ENCODE measurements around the gene IMMP2L. TPM values are rescaled to one million over a fixed set of nuclear protein-coding genes. Genes with fewer than 3 reads are reported as not detected.

IMMP2L gene
- total and polyA plus RNA-seq, 2 of the 8 experiments (the other 6 are each of a cell fraction or from before 2014, with no cell fraction given): 2.3 to 10.1 TPM

DNA sequence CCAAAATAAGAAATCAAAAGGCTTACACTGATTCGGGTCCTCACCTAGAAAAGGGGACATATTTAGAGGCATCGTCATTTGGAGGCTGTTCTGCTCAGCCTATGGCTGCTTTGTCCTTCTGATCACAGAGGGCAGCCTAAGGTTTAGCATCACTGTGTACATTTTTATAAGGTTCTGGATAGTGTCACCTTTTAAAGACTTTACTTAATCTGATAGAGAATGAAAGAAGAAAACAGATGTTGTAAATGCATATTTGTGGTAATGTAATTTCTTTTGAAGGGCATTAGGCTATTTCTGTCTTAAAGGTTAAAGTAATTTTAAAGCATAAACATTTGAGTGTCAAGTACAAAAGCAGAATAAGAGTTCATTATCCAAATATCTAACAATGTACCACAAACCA, 916.7 kb downstream of the IMMP2L start:
- CTCF ChIA-PET (ENCODE audit: partially characterized antibody): no interaction called here
- no peaks in the 10 kb centered on the region for H3K79me2 ChIP-seq (ENCODE audit: control insufficient read depth in 1 of 2, insufficient read depth in 2 of 2, low read length in 2 of 2)
- 91% methylated on average over 2 of the region's 2 CpGs; no CpG with 5 or more reads in 1 of the 2 experiments for WGBS, 2 experiments (ENCODE audit: extremely low coverage in 1 of 2, insufficient coverage in 1 of 2, insufficient read length in 1 of 2, insufficient replicate concordance in 2 of 2, low coverage in 1 of 2, low lambda C conversion rate in 2 of 2, missing lambda C conversion rate in 1 of 2)

More for the DNA sequence above, 916.7 kb downstream of the IMMP2L start:
- Histone ChIP-seq H3K4me2 (ENCODE audit: insufficient read depth in 1 of 2, low read depth in 2 of 2, low read length in 2 of 2) (no peak overlapping the region), H2BK120ac (replicated peaks; ENCODE audit: low read depth, low read length) (no peak overlapping the region), H4K91ac (replicated peaks; ENCODE audit: insufficient read length, low read length) (no peak overlapping the region), H4K8ac (ENCODE audit: extremely low read depth, insufficient read depth, low read length) (no peak overlapping the region), H3K9me3 (ENCODE audit: insufficient read depth in 2 of 2, low read depth in 1 of 2, low read length in 1 of 2) (no peaks in the 10 kb centered on the region), H3K14ac (ENCODE audit: insufficient read length) (no peak overlapping the region), H2BK15ac (ENCODE audit: low read length) (no peak overlapping the region), H3K27me3 (replicated peaks in 1 of 4; ENCODE audit: control insufficient read depth in 3 of 4, extremely low read depth in 1 of 4, insufficient read depth in 3 of 4, low read length in 3 of 4) (no peaks in the 10 kb centered on the region), H3K4me1 (replicated peaks in 1 of 4; ENCODE audit: control insufficient read depth in 3 of 4, insufficient read depth in 4 of 4, low read length in 3 of 4) (no peaks in the 10 kb centered on the region), H4K20me1 (replicated peaks in 1 of 2; ENCODE audit: control insufficient read depth in 1 of 2, insufficient read depth in 2 of 2, low read length in 2 of 2) (no peaks in the 10 kb centered on the region), H3K56ac (replicated peaks; ENCODE audit: insufficient read length, low read depth, low read length) (no peak overlapping the region), H2BK5ac (ENCODE audit: low read depth, low read length) (no peak overlapping the region), H3K4ac (replicated peaks; ENCODE audit: insufficient read length, low read depth, low read length) (no peak overlapping the region), H3K27ac (ENCODE audit: low read depth, low read length) (no peak overlapping the region), H3K9ac (replicated peaks in 1 of 4; ENCODE audit: extremely low read depth in 1 of 4, low read depth in 3 of 4, low read length in 3 of 4) (no peak overlapping the region), H4K5ac (ENCODE audit: insufficient read length, low read depth, low read length) (no peak overlapping the region), H3K4me3 (ENCODE audit: extremely low read depth in 1 of 4, insufficient read depth in 2 of 4, low read depth in 3 of 4, low read length in 4 of 4) (no peak overlapping the region), H2AFZ (ENCODE audit: low read length) (no peak overlapping the region), H2BK20ac (ENCODE audit: low read length) (no peak overlapping the region), H3K36me3 (ENCODE audit: control insufficient read depth in 2 of 4, insufficient read depth in 4 of 4, low read length in 3 of 4) (no peaks in the 10 kb centered on the region), H3K18ac (ENCODE audit: extremely low read depth, low read length) (no peak overlapping the region), H2AK5ac (ENCODE audit: low read depth, low read length) (no peak overlapping the region), H3K23ac (ENCODE audit: insufficient read length) (no peak overlapping the region), H3K79me1 (ENCODE audit: low read depth, low read length) (no peaks in the 10 kb centered on the region), H2BK12ac (ENCODE audit: low read depth, low read length) (no peak overlapping the region), H3K23me2 (ENCODE audit: low read depth, low read length) (no peaks in the 10 kb centered on the region)
- FAIRE-seq: no peak
- DNase-seq (ENCODE audit: low read depth in 1 of 2, low spot score in 2 of 2): no peak
- POLR2A ChIA-PET (ENCODE audit: partially characterized antibody): no interaction called here
- TF ChIP-seq CBX5 (IDR thresholded peaks at IDR 0.05; ENCODE audit: low read depth, low read length) (no peak), E2F6 (IDR thresholded peaks at IDR 0.05) (no peak), POLR2AphosphoS5 (IDR thresholded peaks at IDR 0.05; ENCODE audit: low read depth, low read length) (no peak)

Measured in H1 (cell line).